Embryonic facial prominence (tissue), 1 donor: ENCODE results near the gene TFAP2E.

Experiments
- DNase-seq: peaks from one replicate; pipeline ENCODE4 v3.0.0-alpha.2; 2016; ENCODE audit errors: extremely low spot score

TFAP2E gene

GRCh38 chr1:35644204-35644603 is 71.1 kb downstream of the TFAP2E start:
- DNase-seq: no peak
